Tibial nerve (tissue), 4 donors: Measurements from ENCODE around the gene BMP2. TPM values are rescaled to one million over a fixed set of nuclear protein-coding genes. Genes with fewer than 3 reads are reported as not detected.

Source experiments
- DNase-seq, 2 donors: peaks; one replicate each; pipeline ENCODE4 v3.0.0-alpha.2; 2019; ENCODE audit warnings: low spot score in 2 of 2
- H3K27ac ChIP-seq, 4 donors: fragments of 200-600 bp; sonication (generic) in 3 of 4; one replicate each; pipeline ENCODE4 v1.5.1; 2017 to 2019; ENCODE audit warnings: mild to moderate bottlenecking in 1 of 4
- H3K27me3 ChIP-seq, 2 donors: fragments of 200-600 bp; sonication (generic) in 1 of 2; one replicate each; pipeline versions ENCODE4 v1.5.1 to v1.6.0; 2017 to 2019
- H3K36me3 ChIP-seq, 3 donors: fragments of 200-600 bp; sonication (generic); one replicate each; pipeline ENCODE4 v1.5.1; 2018 to 2019
- H3K4me1 ChIP-seq, 4 donors: fragments of 200-600 bp; sonication (generic) in 3 of 4; one replicate each; pipeline ENCODE4 v1.5.1; 2017 to 2019
- H3K4me3 ChIP-seq, 4 donors: fragments of 200-600 bp; sonication (generic) in 3 of 4; one replicate each; pipeline ENCODE4 v1.5.1; 2017 to 2019; ENCODE audit warnings: mild to moderate bottlenecking in 1 of 4, moderate library complexity in 1 of 4
- H3K9me3 ChIP-seq, 4 donors: fragments of 200-600 bp; sonication (generic) in 3 of 4; one replicate each; pipeline ENCODE4 v1.5.1; 2017 to 2019
- CTCF ChIP-seq, 5 experiments: fragments of 200-600 bp in 3 of 5; fragments of 450-650 bp in 2 of 5; sonication (generic) in 3 of 5; IDR thresholded peaks; one replicate each; pipeline ENCODE4 v1.5.1; 2016 to 2019; ENCODE audit warnings: antibody characterized with exemption in 5 of 5, mild to moderate bottlenecking in 3 of 5, moderate library complexity in 2 of 5
- EP300 ChIP-seq, 2 donors: sonication (generic); formaldehyde crosslinking; IDR thresholded peaks; one replicate each; pipeline ENCODE4 v1.6.1; 2017; ENCODE audit warnings: antibody characterized with exemption in 2 of 2, mild to moderate bottlenecking in 1 of 2
- POLR2A ChIP-seq, 2 donors: fragments of 450-650 bp; IDR thresholded peaks; one replicate each; pipeline ENCODE4 v1.6.1; 2017; ENCODE audit warnings: antibody characterized with exemption in 2 of 2, mild to moderate bottlenecking in 2 of 2, moderate library complexity in 2 of 2
- WGBS, 2 donors: methylation state at CpG; one replicate each; pipeline ENCODE4 v1.1.5; 2018; 5-methylcytosine and 5-hydroxymethylcytosine counted together
- total RNA-seq, 4 donors: library from RNA; depleted of rRNA; stranded (reverse); fragments of >200 nt; gene quantifications; one replicate each; pipeline ENCODE4 v1.1.0, GENCODE V29; 2016

Gene BMP2
- total RNA-seq, 4 donors from 2014 or later: 9.6 to 25.5 (median 22.4) TPM

- DNase-seq: no peak
- no peaks in the 10 kb centered on the region for H3K27me3 ChIP-seq
- 93 to 95% methylated on average over 4 of the region's 4 CpGs for WGBS, 2 donors
Observed at GRCh38 chr20:6827472-6827871, 60.0 kb downstream of the BMP2 start.

GRCh38 chr20:6828794-6829423, 61.4 kb downstream of the BMP2 start:
- Histone ChIP-seq H3K27me3 (no peaks in the 10 kb centered on the region), H3K36me3 (no peaks in the 10 kb centered on the region), H3K9me3 (no peaks in the 10 kb centered on the region), H3K4me1 (no peaks in the 10 kb centered on the region), H3K4me3 (no peak overlapping the region), H3K27ac (no peak overlapping the region)
- WGBS, 2 donors: 0 to 3% methylated on average over 1 of the region's 1 CpG
- TF ChIP-seq CTCF (IDR thresholded peaks at IDR 0.05): peak; percentile 50 to 69 (median 57)
- TF ChIP-seq EP300 (IDR thresholded peaks at IDR 0.05): no peak
- no peak for TF ChIP-seq POLR2A (IDR thresholded peaks at IDR 0.05)
- peak; percentile 66 to 91 for DNase-seq

More at GRCh38 chr20:6827472-6827871, 60.0 kb downstream of the BMP2 start:
- Histone ChIP-seq H3K4me1 (no peaks in the 10 kb centered on the region), H3K27ac (no peak overlapping the region), H3K9me3 (no peaks in the 10 kb centered on the region), H3K36me3 (no peaks in the 10 kb centered on the region), H3K4me3 (no peak overlapping the region)
- TF ChIP-seq EP300 (IDR thresholded peaks at IDR 0.05) (no peak), CTCF (IDR thresholded peaks at IDR 0.05) (no peak), POLR2A (IDR thresholded peaks at IDR 0.05) (no peak)

GRCh38 chr20:6829510-6830116, 62.1 kb downstream of the BMP2 start:
- Histone ChIP-seq H3K4me1 (no peaks in the 10 kb centered on the region), H3K9me3 (no peaks in the 10 kb centered on the region), H3K36me3 (no peaks in the 10 kb centered on the region), H3K27me3 (no peaks in the 10 kb centered on the region), H3K27ac (no peak overlapping the region), H3K4me3 (no peak overlapping the region)
- no peak for DNase-seq
- TF ChIP-seq CTCF (IDR thresholded peaks at IDR 0.05): no peak
- TF ChIP-seq POLR2A (IDR thresholded peaks at IDR 0.05): no peak
- no peak for TF ChIP-seq EP300 (IDR thresholded peaks at IDR 0.05)
- WGBS, 2 donors: 82 to 89% methylated on average over 1 of the region's 1 CpG
